PC-3 (cell line): ENCODE results near the gene DCP1B. TPM values are rescaled to one million over a fixed set of nuclear protein-coding genes. Genes with fewer than 3 reads are reported as not detected.

ENCODE experiments used
- ATAC-seq: fragments of 200-7000 bp; cut with Tn5 transposase; 2 replicates; pipeline ENCODE4 v1.9.1; 2020; ENCODE audit warnings: mild to moderate bottlenecking, moderate library complexity
- BruUV-seq: library from RNA; stranded (reverse); fragments of 400-500 nt; replicated peaks from 2 replicates; lab custom pipeline; 2021; lab: Mats Ljungman, UMichigan
- CTCF ChIA-PET: fragments of 300-600 bp; sonication (Branson Sonifier 250); formaldehyde crosslinking; loops from one replicate; lab custom pipeline; 2022; ENCODE audit warnings: antibody characterized with exemption; lab: Charles Lee
- POLR2A ChIA-PET: fragments of 300-600 bp; sonication (Branson Sonifier 250); formaldehyde crosslinking; loops from one replicate; lab custom pipeline; 2022; ENCODE audit warnings: antibody characterized with exemption; ENCODE audit not compliant: unreplicated experiment; lab: Charles Lee
- DNase-seq: peaks from one replicate; pipeline ENCODE4 v3.0.0-alpha.2; 2015
- H2AFZ ChIP-seq: fragments of 300-600 bp; sonication (generic); 2 replicates; pipeline ENCODE4 v1.6.0; 2016; ENCODE audit warnings: antibody characterized with exemption, low read length
- H3F3A ChIP-seq: fragments of 300-600 bp; sonication (generic); one replicate; pipeline ENCODE4 v1.6.0; 2017; ENCODE audit warnings: antibody characterized with exemption, low read length, control low read depth, mild to moderate bottlenecking; ENCODE audit not compliant: unreplicated experiment
- H3K27ac ChIP-seq: fragments of 300-600 bp; sonication (generic); 2 replicates; pipeline ENCODE4 v1.5.1; 2016; ENCODE audit warnings: mild to moderate bottlenecking, low read length
- H3K27me3 ChIP-seq: fragments of 300-600 bp; sonication (generic); 2 replicates; pipeline ENCODE4 v1.6.1; 2016; ENCODE audit warnings: low read length, mixed read lengths
- H3K36me3 ChIP-seq: fragments of 300-600 bp; sonication (generic); 2 replicates; pipeline ENCODE4 v1.6.1; 2016; ENCODE audit warnings: low read depth, mixed run types, low read length, mixed read lengths
- H3K4me1 ChIP-seq: fragments of 300-600 bp; sonication (generic); 2 replicates; pipeline ENCODE4 v1.5.1; 2016; ENCODE audit warnings: low read length; ENCODE audit not compliant: insufficient read depth
- H3K4me2 ChIP-seq: fragments of 300-600 bp; sonication (generic); 2 replicates; pipeline ENCODE4 v1.6.0; 2016; ENCODE audit warnings: low read length
- H3K4me3 ChIP-seq: fragments of 300-600 bp; sonication (generic); 2 replicates; pipeline ENCODE4 v1.5.1; 2016; ENCODE audit warnings: mild to moderate bottlenecking, low read length, mixed read lengths
- H3K79me2 ChIP-seq: fragments of 300-600 bp; sonication (generic); 2 replicates; pipeline ENCODE4 v1.6.1; 2017; ENCODE audit warnings: low read length, mixed read lengths
- H3K9ac ChIP-seq: fragments of 300-600 bp; sonication (generic); 2 replicates; pipeline ENCODE4 v1.6.0; 2016; ENCODE audit warnings: mild to moderate bottlenecking, low read length
- H3K9me2 ChIP-seq: fragments of 300-600 bp; sonication (generic); replicated peaks from 2 replicates; pipeline ENCODE4 v1.6.1; 2016; ENCODE audit warnings: mixed run types, low read length, mixed read lengths
- H3K9me3 ChIP-seq: fragments of 300-600 bp; sonication (generic); 2 replicates; pipeline ENCODE4 v1.6.1; 2016; ENCODE audit warnings: low read length, mixed read lengths
- H4K20me1 ChIP-seq: fragments of 300-600 bp; sonication (generic); 2 replicates; pipeline ENCODE4 v1.6.1; 2016; ENCODE audit warnings: low read length, mixed read lengths
- EZH2 ChIP-seq: fragments of 300-600 bp; sonication (generic); IDR thresholded peaks from one replicate; pipeline ENCODE4 v1.6.1; 2017; ENCODE audit warnings: antibody characterized with exemption, mild to moderate bottlenecking, low read length; ENCODE audit not compliant: unreplicated experiment
- EZH2phosphoT487 ChIP-seq: fragments of 300-600 bp; sonication (generic); IDR thresholded peaks from 2 replicates; pipeline ENCODE4 v1.6.1; 2018; ENCODE audit warnings: mild to moderate bottlenecking, antibody characterized with exemption, low read length, borderline replicate concordance
- intact Hi-C: fragments of 100-400 bp; cut with micrococcal nuclease; formaldehyde crosslinking; loops from 2 replicates; pipeline ENCODE4 v1.9.0; 2023
- total RNA-seq: library from RNA; depleted of rRNA; stranded (reverse); fragments of >200 nt; gene quantifications from 2 replicates; pipeline ENCODE4 v1.2.3, GENCODE V29; 2014
- TF ChIP-seq, protein P1 (sequence below): fragments of 300-600 bp; sonication (generic); conservative IDR thresholded peaks from 2 replicates; pipeline ENCODE4 v1.5.1; 2017; ENCODE audit warnings: antibody characterized with exemption, low read depth, mild to moderate bottlenecking, low read length

DCP1B gene
- total RNA-seq, 1 experiment from 2014 or later, result 4.9 TPM

DNA sequence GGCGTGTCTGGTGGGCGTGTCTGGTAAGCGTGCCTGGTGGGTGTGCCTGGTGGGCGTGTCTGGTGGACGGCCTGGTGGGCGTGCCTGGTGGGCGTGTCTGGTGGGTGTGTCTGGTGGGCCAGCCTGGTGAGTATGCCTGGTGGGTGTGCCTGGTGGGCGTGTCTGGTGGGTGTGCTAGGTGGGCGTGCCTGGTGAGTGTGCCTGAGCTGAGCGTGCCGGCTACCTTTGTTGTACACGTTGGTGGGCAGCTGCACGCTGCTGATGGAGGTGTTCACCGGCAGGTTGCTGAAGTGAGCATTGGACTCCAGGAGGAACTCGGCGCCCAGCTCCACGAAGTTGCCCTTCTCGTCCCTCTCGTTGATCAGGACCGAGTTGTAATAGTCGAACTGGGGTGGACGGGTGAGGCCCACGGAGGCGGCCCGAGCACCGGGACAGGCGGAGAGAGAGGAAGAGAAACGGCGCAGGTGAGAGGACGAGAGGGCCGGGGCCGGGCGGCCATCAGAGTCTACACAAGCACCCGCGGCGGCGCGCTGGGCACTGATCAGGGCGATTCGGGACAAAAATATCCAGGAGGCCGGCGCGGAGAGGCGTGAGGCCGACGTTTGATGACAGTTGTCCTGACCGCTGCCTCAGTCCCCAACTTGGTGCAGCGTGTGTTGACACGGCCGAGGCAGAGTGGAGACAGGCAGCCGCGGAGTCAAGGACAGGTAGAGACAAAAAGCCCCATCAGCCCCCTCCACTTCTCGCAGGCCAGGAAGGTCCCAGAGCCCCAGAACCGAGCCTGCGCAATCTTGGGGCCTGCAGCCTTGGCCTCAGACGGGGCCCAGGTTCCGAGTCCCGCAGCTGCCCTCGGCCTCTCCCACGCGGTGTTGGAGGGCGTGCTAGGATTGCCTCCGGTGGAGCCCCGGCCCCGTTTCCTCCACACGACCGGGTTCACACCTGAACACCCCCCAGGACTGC, 96.3 kb downstream of the DCP1B start:
- CTCF ChIA-PET, result no interaction called here
- BruUV-seq, result no TSS peak
- no peaks in the 10 kb centered on the region for H3F3A ChIP-seq
- peak overlapping the region; percentile 59 for H3K4me3 ChIP-seq
- ATAC-seq (no peak), DNase-seq (peak; percentile 25)
- peak overlapping the region; percentile 76 for H3K4me2 ChIP-seq
- TF ChIP-seq EZH2 (no peak), EZH2phosphoT487 (no peak)
- TF ChIP-seq, protein P1, sequence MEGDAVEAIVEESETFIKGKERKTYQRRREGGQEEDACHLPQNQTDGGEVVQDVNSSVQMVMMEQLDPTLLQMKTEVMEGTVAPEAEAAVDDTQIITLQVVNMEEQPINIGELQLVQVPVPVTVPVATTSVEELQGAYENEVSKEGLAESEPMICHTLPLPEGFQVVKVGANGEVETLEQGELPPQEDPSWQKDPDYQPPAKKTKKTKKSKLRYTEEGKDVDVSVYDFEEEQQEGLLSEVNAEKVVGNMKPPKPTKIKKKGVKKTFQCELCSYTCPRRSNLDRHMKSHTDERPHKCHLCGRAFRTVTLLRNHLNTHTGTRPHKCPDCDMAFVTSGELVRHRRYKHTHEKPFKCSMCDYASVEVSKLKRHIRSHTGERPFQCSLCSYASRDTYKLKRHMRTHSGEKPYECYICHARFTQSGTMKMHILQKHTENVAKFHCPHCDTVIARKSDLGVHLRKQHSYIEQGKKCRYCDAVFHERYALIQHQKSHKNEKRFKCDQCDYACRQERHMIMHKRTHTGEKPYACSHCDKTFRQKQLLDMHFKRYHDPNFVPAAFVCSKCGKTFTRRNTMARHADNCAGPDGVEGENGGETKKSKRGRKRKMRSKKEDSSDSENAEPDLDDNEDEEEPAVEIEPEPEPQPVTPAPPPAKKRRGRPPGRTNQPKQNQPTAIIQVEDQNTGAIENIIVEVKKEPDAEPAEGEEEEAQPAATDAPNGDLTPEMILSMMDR, result no peak
- no peaks in the 10 kb centered on the region for H3K36me3 ChIP-seq
- no peaks in the 10 kb centered on the region for H4K20me1 ChIP-seq
- intact Hi-C loops, result no loop called here
- H3K9me3 ChIP-seq, result peaks cover 8% of the 10 kb centered on the region; the same call in 1 of the 2 replicates
- no peaks in the 10 kb centered on the region for H3K27me3 ChIP-seq
- H3K9me2 ChIP-seq, result no peaks in the 10 kb centered on the region
- H3K27ac ChIP-seq, result no peak overlapping the region
- H3K9ac ChIP-seq, result no peak overlapping the region
- H3K79me2 ChIP-seq, result no peaks in the 10 kb centered on the region
- peaks cover 10% of the 10 kb centered on the region; the same call in 1 of the 2 replicates for H3K4me1 ChIP-seq
- POLR2A ChIA-PET, result no interaction called here
- peak overlapping the region; percentile 86 for H2AFZ ChIP-seq

DNA sequence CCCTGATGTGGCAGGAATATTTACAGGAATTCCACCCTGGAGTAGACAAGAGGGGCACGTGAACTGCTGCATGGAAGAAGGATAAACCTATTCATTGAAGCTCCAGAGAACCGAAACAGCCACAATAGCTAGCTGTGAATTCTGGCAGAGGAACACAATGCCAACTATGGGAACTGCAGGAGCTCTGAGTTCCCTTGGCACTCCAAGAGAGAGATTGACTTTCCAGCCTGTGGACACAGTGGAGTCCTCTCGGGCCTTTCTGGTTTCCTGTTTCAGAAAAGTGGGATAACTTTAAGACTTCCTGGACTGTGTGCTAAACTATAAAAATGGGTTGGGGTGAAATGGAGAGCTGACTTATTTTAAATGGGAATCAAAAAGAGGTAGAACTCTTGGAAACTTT, 97.7 kb downstream of the DCP1B start:
- H3K79me2 ChIP-seq, result no peaks in the 10 kb centered on the region
- no peaks in the 10 kb centered on the region for H3K36me3 ChIP-seq
- H4K20me1 ChIP-seq, result no peaks in the 10 kb centered on the region
- H3K4me2 ChIP-seq, result no peak overlapping the region
- intact Hi-C loops, result no loop called here
- no TSS peak for BruUV-seq
- no peak overlapping the region for H3K9ac ChIP-seq
- H3K9me3 ChIP-seq, result peaks cover 8% of the 10 kb centered on the region; the same call in 1 of the 2 replicates
- DNase-seq (no peak), ATAC-seq (no peak)
- H2AFZ ChIP-seq, result no peak overlapping the region
- ChIA-PET CTCF (no interaction called here), POLR2A (no interaction called here)
- H3K4me3 ChIP-seq, result no peak overlapping the region
- peaks cover 4% of the 10 kb centered on the region; the same call in 1 of the 2 replicates for H3K4me1 ChIP-seq
- H3F3A ChIP-seq, result no peaks in the 10 kb centered on the region
- no peaks in the 10 kb centered on the region for H3K27me3 ChIP-seq
- TF ChIP-seq, protein P1, result no peak
- TF ChIP-seq EZH2 (no peak), EZH2phosphoT487 (no peak)
- no peak overlapping the region for H3K27ac ChIP-seq
- no peaks in the 10 kb centered on the region for H3K9me2 ChIP-seq

DNA sequence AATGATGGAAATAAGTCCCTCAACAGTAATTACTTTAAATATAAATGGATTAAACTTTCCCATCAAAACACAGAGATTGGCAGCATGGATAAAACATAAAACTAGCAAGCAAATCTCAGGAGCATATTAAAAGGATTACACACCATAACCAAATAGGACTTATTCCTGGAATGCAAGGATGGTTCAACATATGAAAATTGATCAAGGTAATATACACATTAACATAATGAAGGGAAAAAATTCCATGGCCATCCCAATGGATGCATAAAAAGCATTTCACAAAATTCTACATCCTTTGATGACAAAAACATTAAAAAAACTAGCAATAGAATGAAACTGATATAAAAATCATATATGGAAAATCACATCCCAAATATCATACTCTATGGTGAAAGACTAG, 99.4 kb downstream of the DCP1B start:
- intact Hi-C loops, result no loop called here
- BruUV-seq, result no TSS peak

More for the DNA sequence above, 99.4 kb downstream of the DCP1B start:
- DNase-seq (no peak), ATAC-seq (no peak)
- no peak for TF ChIP-seq EZH2phosphoT487
- no peak for TF ChIP-seq EZH2
- TF ChIP-seq, protein P1, result no peak
- Histone ChIP-seq H3K27me3 (no peaks in the 10 kb centered on the region), H3K27ac (no peak overlapping the region), H2AFZ (no peak overlapping the region), H3K36me3 (no peaks in the 10 kb centered on the region), H3F3A (no peaks in the 10 kb centered on the region), H3K4me2 (no peak overlapping the region), H3K4me1 (peaks cover 4% of the 10 kb centered on the region; the same call in 1 of the 2 replicates), H3K9me3 (peaks cover 8% of the 10 kb centered on the region; the same call in 1 of the 2 replicates), H3K4me3 (no peak overlapping the region), H3K9ac (no peak overlapping the region), H3K79me2 (no peaks in the 10 kb centered on the region), H4K20me1 (no peaks in the 10 kb centered on the region), H3K9me2 (no peaks in the 10 kb centered on the region)
- POLR2A ChIA-PET, result no interaction called here
- CTCF ChIA-PET, result no interaction called here
